Transverse colon (tissue), 4 donors: Measurements from ENCODE around the gene LYZ. TPM values are rescaled to one million over a fixed set of nuclear protein-coding genes. Genes with fewer than 3 reads are reported as not detected.

ENCODE experiments used
- DNase-seq: peaks from one replicate; pipeline ENCODE4 v3.0.0-alpha.2; 2019
- H3K27ac ChIP-seq, 4 donors: fragments of 200-600 bp; sonication (generic); 2 replicates each; pipeline ENCODE4 v1.5.1; 2016 to 2018; ENCODE audit warnings: inconsistent platforms in 4 of 4
- H3K27me3 ChIP-seq: fragments of 200-600 bp; sonication (generic); 2 replicates; pipeline ENCODE4 v1.5.1; 2017; ENCODE audit warnings: inconsistent platforms
- H3K36me3 ChIP-seq, 4 donors: fragments of 200-600 bp; sonication (generic); 2 replicates each; pipeline ENCODE4 v1.5.1; 2017 to 2019; ENCODE audit warnings: inconsistent platforms in 4 of 4
- H3K4me1 ChIP-seq, 4 donors: fragments of 200-600 bp; sonication (generic); 2 replicates each; pipeline ENCODE4 v1.5.1; 2017 to 2020; ENCODE audit warnings: inconsistent platforms in 4 of 4
- H3K4me3 ChIP-seq, 4 donors: fragments of 200-600 bp; sonication (generic); 1 replicate in 1 of 4; 2 replicates in 3 of 4; pipeline versions ENCODE4 v1.5.1 to v1.6.1; 2017 to 2019; ENCODE audit warnings: inconsistent platforms in 4 of 4
- H3K9me3 ChIP-seq, 2 donors: fragments of 200-600 bp; sonication (generic); 2 replicates each; pipeline ENCODE4 v1.5.1; 2017 to 2019; ENCODE audit warnings: inconsistent platforms in 2 of 2
- EP300 ChIP-seq: sonication (generic); formaldehyde crosslinking; IDR thresholded peaks from one replicate; pipeline ENCODE4 v1.6.1; 2017; ENCODE audit warnings: antibody characterized with exemption, low read depth
- POLR2A ChIP-seq: fragments of 450-650 bp; IDR thresholded peaks from one replicate; pipeline ENCODE4 v1.6.1; 2016; ENCODE audit warnings: antibody characterized with exemption, mild to moderate bottlenecking, moderate library complexity
- POLR2AphosphoS5 ChIP-seq, 3 donors: sonication (generic); formaldehyde crosslinking; IDR thresholded peaks; one replicate each; pipeline ENCODE4 v1.6.1; 2016; ENCODE audit warnings: antibody characterized with exemption in 3 of 3
- WGBS, 2 donors: methylation state at CpG; one replicate each; pipeline ENCODE4 v1.1.5; 2018; ENCODE audit warnings: low coverage in 1 of 2; 5-methylcytosine and 5-hydroxymethylcytosine counted together
- in situ Hi-C, 4 donors: fragments of 200-750 bp; cut with MboI; loops; one replicate each; pipeline versions ENCODE4 v1.15.0 to v1.15.1; 2017; ENCODE audit warnings: low sequenced_read_pairs in 3 of 4, low pct_ligation_motif_present in 1 of 4, low pct_unique_long_range_greater_than_20kb in 1 of 4
- intact Hi-C: fragments of 100-400 bp; cut with DNase I; formaldehyde crosslinking; loops from one replicate; pipeline ENCODE4 v1.15.1; 2023; ENCODE audit warnings: low total_unique reads
- small RNA-seq, 4 donors: library from RNA; depleted of rRNA; stranded (forward); fragments of <200 nt; gene quantifications; one replicate each; pipeline ENCODE3, GENCODE V24; 2016
- total RNA-seq, 4 donors: library from RNA; depleted of rRNA; stranded (reverse); fragments of >200 nt; gene quantifications; one replicate each; pipeline ENCODE4 v1.1.0, GENCODE V29; 2016
- TF ChIP-seq, protein P1 (sequence below), 5 experiments: fragments of 200-600 bp in 3 of 5; fragments of 450-650 bp in 2 of 5; sonication (generic) in 3 of 5; IDR thresholded peaks; 1 replicate in 2 of 5; 2 replicates in 3 of 5; pipeline ENCODE4 v1.5.1; 2016 to 2017; ENCODE audit warnings: antibody characterized with exemption in 5 of 5, inconsistent platforms in 3 of 5, mild to moderate bottlenecking in 2 of 5, moderate library complexity in 1 of 5

Gene LYZ
- total RNA-seq, 4 donors from 2014 or later: 2.0 to 43.0 (median 25.3) TPM

DNA sequence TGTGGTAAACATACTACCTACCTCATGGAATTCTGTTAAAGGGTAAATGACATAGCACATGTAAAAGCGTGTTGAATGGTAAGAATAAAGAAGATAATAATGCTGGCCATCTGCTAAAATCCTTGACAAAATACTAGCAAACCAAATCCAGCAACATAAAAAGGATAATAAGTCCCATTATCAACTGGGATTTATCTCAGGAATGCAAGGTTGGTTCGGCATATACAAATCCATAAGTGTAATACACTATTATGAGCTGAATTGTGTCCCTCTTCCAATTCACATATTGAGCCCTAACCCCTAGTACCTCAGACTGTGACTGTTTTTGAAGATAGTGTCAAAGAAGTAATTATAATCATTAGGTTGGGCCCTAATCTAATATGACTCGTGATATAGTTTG, 48.8 kb downstream of the LYZ start:
- intact Hi-C loops (no loop called here), in situ Hi-C loops (no loop called here)
- DNase-seq: no peak
- TF ChIP-seq EP300: no peak
- no peaks in the 10 kb centered on the region for H3K9me3 ChIP-seq
- 96 to 100% methylated on average over 3 of the region's 3 CpGs for WGBS, 2 donors
- peaks cover 0 to 3% (median 1%) of the 10 kb centered on the region in 4 donors for H3K36me3 ChIP-seq
- no peaks in the 10 kb centered on the region for H3K27me3 ChIP-seq
- no peak overlapping the region for H3K4me3 ChIP-seq
- no peak overlapping the region for H3K27ac ChIP-seq
- no peaks in the 10 kb centered on the region for H3K4me1 ChIP-seq

DNA sequence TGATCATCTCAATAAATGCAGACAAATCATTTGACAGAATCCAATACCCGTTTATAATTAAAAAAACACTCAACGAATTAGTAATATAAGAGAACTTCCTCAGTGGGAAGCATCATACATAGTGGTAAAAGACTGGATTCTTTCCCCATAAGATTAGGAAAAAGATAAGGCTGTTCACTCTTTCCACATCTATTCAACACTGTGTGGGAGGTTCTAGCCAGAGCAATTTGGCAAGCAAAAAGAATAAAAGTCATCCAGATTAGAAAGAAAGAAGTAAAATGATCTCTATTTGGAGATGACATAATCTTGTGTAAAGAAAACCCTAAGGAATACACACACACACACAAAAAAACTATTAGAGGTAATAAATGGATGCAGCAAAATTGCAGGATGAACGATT, 49.8 kb downstream of the LYZ start:
- no peak overlapping the region for H3K4me3 ChIP-seq
- intact Hi-C loops (no loop called here), in situ Hi-C loops (no loop called here)
- H3K4me1 ChIP-seq: no peaks in the 10 kb centered on the region
- peaks cover 0 to 3% (median 0%) of the 10 kb centered on the region in 4 donors for H3K36me3 ChIP-seq
- DNase-seq: no peak
- H3K27ac ChIP-seq: no peak overlapping the region
- WGBS, 2 donors: 85 to 93% methylated on average over 3 of the region's 3 CpGs
- H3K27me3 ChIP-seq: no peaks in the 10 kb centered on the region
- H3K9me3 ChIP-seq: no peaks in the 10 kb centered on the region
- TF ChIP-seq EP300 (no peak), POLR2A (no peak), POLR2AphosphoS5 (IDR thresholded peaks at IDR 0.05) (no peak)
- TF ChIP-seq, protein P1, sequence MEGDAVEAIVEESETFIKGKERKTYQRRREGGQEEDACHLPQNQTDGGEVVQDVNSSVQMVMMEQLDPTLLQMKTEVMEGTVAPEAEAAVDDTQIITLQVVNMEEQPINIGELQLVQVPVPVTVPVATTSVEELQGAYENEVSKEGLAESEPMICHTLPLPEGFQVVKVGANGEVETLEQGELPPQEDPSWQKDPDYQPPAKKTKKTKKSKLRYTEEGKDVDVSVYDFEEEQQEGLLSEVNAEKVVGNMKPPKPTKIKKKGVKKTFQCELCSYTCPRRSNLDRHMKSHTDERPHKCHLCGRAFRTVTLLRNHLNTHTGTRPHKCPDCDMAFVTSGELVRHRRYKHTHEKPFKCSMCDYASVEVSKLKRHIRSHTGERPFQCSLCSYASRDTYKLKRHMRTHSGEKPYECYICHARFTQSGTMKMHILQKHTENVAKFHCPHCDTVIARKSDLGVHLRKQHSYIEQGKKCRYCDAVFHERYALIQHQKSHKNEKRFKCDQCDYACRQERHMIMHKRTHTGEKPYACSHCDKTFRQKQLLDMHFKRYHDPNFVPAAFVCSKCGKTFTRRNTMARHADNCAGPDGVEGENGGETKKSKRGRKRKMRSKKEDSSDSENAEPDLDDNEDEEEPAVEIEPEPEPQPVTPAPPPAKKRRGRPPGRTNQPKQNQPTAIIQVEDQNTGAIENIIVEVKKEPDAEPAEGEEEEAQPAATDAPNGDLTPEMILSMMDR (IDR thresholded peaks at IDR 0.05): no peak

DNA sequence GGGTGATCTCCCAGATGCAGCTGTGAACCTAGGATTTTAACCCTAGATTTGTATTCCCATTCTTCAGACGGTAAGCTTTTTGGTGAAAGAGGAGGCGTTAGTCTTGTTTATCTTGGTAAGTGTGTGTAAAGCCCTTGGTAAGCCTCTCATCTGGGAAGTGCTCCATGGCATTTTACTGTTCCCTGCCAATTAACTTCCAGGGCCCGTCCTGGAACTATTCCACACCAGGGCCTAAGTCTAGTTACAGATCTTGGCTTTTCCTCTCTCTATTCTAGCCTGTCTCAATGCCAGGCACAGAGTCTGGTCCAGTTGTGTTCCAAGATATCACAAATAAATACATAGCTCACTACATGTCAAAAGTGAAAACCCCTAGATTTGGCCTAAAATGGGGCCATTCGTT, 53.8 kb downstream of the LYZ start:
- intact Hi-C loops (no loop called here), in situ Hi-C loops (no loop called here)
- TF ChIP-seq EP300 (no peak), POLR2AphosphoS5 (IDR thresholded peaks at IDR 0.05) (no peak), POLR2A (no peak)
- TF ChIP-seq, protein P1 (IDR thresholded peaks at IDR 0.05): no peak
- no peak for DNase-seq
- WGBS, 2 donors: 66 to 87% methylated on average over 4 of the region's 4 CpGs
- H3K27me3 ChIP-seq: no peaks in the 10 kb centered on the region
- H3K9me3 ChIP-seq: no peaks in the 10 kb centered on the region
- H3K36me3 ChIP-seq: peaks cover 0 to 3% (median 0%) of the 10 kb centered on the region in 4 donors
- H3K4me3 ChIP-seq: no peak overlapping the region
- H3K27ac ChIP-seq: no peak overlapping the region
- no peaks in the 10 kb centered on the region for H3K4me1 ChIP-seq

Small RNA genes within 50 kb of the gene (small RNA-seq; reads per million reads assigned to genes)
- 0 reads per million in 4 donors for gene RN7SL804P

Other genes with a start within 250 kb of the LYZ start
- 10 to 100 TPM; 26.1 to 46.0 (median 33.8) TPM for gene CPSF6, start 108.8 kb upstream of the LYZ start, total RNA-seq
- 10 to 100 TPM in 2 of 4 donors, 1 to 10 TPM in 2; 4.4 to 32.2 (median 7.9) TPM for gene YEATS4, start 11.4 kb downstream of the LYZ start, total RNA-seq
- 10 to 100 TPM; 16.7 to 48.6 (median 25.3) TPM for gene FRS2, start 122.0 kb downstream of the LYZ start, total RNA-seq
- gene CCT2, start 237.1 kb downstream of the LYZ start, total RNA-seq: 10 to 100 TPM; 25.4 to 92.7 (median 46.9) TPM